Uterus (tissue), 4 donors: Measurements from ENCODE around the gene ARID4B. TPM values are rescaled to one million over a fixed set of nuclear protein-coding genes. Genes with fewer than 3 reads are reported as not detected.
"Not testable (repeated sequence)": the region's sequence is repeated elsewhere in the genome, so short reads cannot be mapped to it uniquely, and the experiment has no call there.

Source experiments
- DNase-seq, 2 donors: peaks; one replicate each; pipeline ENCODE4 v3.0.0-alpha.2; 2019 to 2020
- H3K27ac ChIP-seq, 2 donors: fragments of 200-600 bp; sonication (generic); 1 replicate in 1 of 2; 2 replicates in 1 of 2; pipeline ENCODE4 v1.5.1; 2016 to 2018
- H3K27me3 ChIP-seq, 2 donors: fragments of 200-600 bp; sonication (generic); one replicate each; pipeline ENCODE4 v1.5.1; 2018 to 2019; ENCODE audit warnings: control low read depth in 1 of 2
- H3K36me3 ChIP-seq, 2 donors: fragments of 200-600 bp; sonication (generic); one replicate each; pipeline ENCODE4 v1.5.1; 2019; ENCODE audit warnings: control low read depth in 1 of 2
- H3K4me1 ChIP-seq, 2 donors: fragments of 200-600 bp; sonication (generic); one replicate each; pipeline ENCODE4 v1.5.1; 2018 to 2019; ENCODE audit warnings: control low read depth in 1 of 2
- H3K4me3 ChIP-seq, 2 donors: fragments of 200-600 bp; sonication (generic); 1 replicate in 1 of 2; 2 replicates in 1 of 2; pipeline ENCODE4 v1.5.1; 2018 to 2019; ENCODE audit warnings: mild to moderate bottlenecking in 1 of 2
- H3K9me3 ChIP-seq, 2 donors: fragments of 200-600 bp; sonication (generic); one replicate each; pipeline ENCODE4 v1.5.1; 2019; ENCODE audit warnings: control low read depth in 1 of 2
- POLR2A ChIP-seq, 2 donors: fragments of 450-650 bp; IDR thresholded peaks; one replicate each; pipeline ENCODE4 v1.6.1; 2016; ENCODE audit warnings: antibody characterized with exemption in 2 of 2, mild to moderate bottlenecking in 1 of 2, moderate library complexity in 1 of 2
- intact Hi-C: fragments of 100-400 bp; cut with DNase I; formaldehyde crosslinking; loops from one replicate; pipeline ENCODE4 v1.15.1; 2023; ENCODE audit warnings: low total_unique reads
- total RNA-seq, 4 donors: library from RNA; depleted of rRNA in 3 of 4; stranded (reverse); fragments of >200 nt in 3 of 4; gene quantifications; one replicate each; pipeline versions ENCODE4 v1.1.0 to v1.2.4, GENCODE V29; 2014 to 2023
- TF ChIP-seq, protein P1 (sequence below), 4 experiments: fragments of 200-600 bp in 2 of 4; fragments of 450-650 bp in 2 of 4; sonication (generic) in 2 of 4; IDR thresholded peaks; one replicate each; pipeline ENCODE4 v1.5.1; 2016 to 2019; ENCODE audit warnings: antibody characterized with exemption in 4 of 4, mild to moderate bottlenecking in 2 of 4, moderate library complexity in 1 of 4
- donor health status: DM: yes; HTN: yes; CAD: no.

The ARID4B gene
- total RNA-seq, 4 donors from 2014 or later, result 21.0 to 69.4 (median 50.4) TPM

DNA sequence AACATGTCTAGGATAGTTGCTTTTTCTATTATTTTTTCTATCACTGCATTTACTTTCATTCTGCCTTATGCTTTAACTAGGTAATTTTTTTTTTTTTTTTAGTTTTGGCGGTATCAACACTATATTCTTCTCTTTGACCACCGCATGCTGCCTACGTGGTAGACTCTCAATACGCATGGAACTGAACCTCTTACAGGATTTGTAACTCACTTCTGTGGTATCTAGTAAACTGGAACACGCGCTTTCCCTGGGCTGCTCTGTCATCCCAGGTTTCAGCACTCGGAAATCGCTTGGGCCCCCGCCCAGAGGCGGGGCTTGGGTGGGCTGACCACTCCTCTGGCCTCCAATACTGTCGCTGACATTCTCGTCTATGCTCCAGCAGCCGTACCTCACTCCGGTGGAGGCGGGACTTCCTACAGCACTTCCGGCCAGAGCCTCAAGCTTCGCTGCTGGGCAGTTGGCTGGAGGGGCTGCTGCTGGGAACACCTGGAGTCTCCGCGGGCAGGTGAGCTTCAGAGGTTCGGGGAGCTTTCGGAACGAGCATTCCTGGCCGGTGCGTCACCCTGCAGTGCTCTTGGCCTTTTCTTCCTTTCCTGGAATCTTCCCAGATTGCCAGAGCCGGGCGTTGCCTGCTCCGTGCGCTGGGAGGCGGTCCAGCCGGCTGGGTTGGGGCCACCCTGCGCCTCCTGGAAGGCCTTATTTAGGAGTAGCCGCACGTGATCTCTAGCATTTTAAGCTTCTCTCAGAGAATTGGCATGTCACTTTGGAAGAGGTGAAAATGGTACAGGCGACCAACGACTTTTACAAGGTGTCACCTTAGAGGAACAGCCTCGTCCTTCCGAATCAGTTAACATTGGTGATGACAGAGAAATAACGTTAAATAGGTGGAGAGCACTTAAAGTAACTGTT, 39.3 kb upstream of the ARID4B start, which contains the start of gene TBCE:
TBCE (plus strand) TSS at position 428 of the 909 bp plus-strand sequence. CDS start 12,623 bp downstream, outside the sequence.
- H3K36me3 ChIP-seq, result no peaks in the 10 kb centered on the region
- intact Hi-C loops, result no loop called here
- peak within 1 kb of the TSS; percentile 78 to 82 for H3K27ac ChIP-seq
- H3K9me3 ChIP-seq, result no peaks in the 10 kb centered on the region
- DNase-seq, result peak; percentile 97 to 98
- TF ChIP-seq, protein P1, sequence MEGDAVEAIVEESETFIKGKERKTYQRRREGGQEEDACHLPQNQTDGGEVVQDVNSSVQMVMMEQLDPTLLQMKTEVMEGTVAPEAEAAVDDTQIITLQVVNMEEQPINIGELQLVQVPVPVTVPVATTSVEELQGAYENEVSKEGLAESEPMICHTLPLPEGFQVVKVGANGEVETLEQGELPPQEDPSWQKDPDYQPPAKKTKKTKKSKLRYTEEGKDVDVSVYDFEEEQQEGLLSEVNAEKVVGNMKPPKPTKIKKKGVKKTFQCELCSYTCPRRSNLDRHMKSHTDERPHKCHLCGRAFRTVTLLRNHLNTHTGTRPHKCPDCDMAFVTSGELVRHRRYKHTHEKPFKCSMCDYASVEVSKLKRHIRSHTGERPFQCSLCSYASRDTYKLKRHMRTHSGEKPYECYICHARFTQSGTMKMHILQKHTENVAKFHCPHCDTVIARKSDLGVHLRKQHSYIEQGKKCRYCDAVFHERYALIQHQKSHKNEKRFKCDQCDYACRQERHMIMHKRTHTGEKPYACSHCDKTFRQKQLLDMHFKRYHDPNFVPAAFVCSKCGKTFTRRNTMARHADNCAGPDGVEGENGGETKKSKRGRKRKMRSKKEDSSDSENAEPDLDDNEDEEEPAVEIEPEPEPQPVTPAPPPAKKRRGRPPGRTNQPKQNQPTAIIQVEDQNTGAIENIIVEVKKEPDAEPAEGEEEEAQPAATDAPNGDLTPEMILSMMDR (IDR thresholded peaks at IDR 0.05), result peak in 2 of 4 experiments; percentile 9 to 15
- TF ChIP-seq POLR2A (IDR thresholded peaks at IDR 0.05), result peak; percentile 60 to 75
- peak within 1 kb of the TSS; percentile 83 to 95 for H3K4me3 ChIP-seq
- H3K27me3 ChIP-seq, result no peaks in the 10 kb centered on the region
- no peaks in the 10 kb centered on the region for H3K4me1 ChIP-seq

DNA sequence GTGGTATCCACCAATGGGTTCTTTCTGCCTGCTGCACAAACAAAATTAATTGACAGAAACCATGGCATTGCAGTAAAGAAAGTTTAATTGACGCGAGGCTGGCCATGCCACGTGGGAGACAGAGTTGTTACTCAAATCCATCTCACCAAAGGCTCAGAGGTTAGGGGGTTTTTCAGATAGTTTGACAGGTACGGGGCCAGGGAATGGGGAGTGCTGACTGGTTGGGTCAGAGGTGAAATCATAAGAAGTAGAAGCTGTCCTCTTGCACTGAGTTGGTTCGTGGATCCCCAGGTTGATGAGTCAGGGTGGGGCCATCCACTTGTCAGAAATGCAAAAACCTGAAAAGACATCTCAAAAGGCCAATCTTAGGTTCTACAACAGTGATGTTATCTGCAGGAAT, 38.3 kb upstream of the ARID4B start:
- intact Hi-C loops, result no loop called here
- Histone ChIP-seq H3K4me1 (no peaks in the 10 kb centered on the region), H3K27ac (peak overlapping the region in 1 of 2 donors; percentile 78), H3K27me3 (no peaks in the 10 kb centered on the region), H3K36me3 (no peaks in the 10 kb centered on the region), H3K9me3 (no peaks in the 10 kb centered on the region), H3K4me3 (no peak overlapping the region)
- no peak for DNase-seq
- no peak for TF ChIP-seq POLR2A (IDR thresholded peaks at IDR 0.05)
- TF ChIP-seq, protein P1 (IDR thresholded peaks at IDR 0.05), result no peak

DNA sequence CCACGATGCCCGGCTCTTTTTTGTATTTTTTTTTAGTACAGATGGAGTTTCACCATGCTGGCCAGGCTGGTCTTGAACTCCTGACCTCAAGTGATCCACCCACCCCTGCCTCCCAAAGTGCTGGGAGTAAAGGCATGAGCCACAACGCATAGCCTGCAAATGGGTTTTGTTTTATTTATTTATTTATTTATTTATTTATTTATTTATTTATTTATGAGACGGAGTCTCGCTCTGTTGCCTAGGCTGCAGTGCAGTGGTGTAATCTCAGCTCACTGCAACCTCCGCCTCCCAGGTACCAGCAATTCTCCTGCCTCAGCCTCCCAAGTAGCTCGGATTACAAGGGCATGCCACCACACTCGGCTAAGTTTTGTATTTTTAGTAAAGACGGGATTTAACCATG, 36.2 kb upstream of the ARID4B start:
- intact Hi-C loops, DNase-seq, H3K9me3 ChIP-seq, H3K4me3 ChIP-seq, H3K4me1 ChIP-seq, H3K27me3 ChIP-seq, H3K27ac ChIP-seq, H3K36me3 ChIP-seq: not testable (repeated sequence)

DNA sequence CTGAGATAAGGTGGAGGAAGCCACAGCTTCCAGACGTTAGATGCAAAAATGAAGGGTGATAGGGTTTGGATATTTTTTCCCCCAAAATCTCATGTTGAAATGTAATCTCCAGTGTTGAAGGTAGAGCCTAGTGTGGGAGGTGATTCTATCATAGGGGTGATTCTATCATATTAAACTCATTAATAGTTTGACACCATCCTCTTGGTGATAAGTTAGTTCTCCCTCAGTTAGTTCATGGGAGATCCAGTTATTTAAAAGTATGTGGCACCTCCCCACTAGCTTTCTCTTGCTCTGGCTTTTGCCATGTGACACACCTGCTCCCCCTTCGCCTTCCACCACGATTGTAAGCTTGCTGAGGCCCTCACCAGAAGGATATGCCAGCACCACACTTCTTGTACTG, 30.9 kb upstream of the ARID4B start:
- TF ChIP-seq, protein P1 (IDR thresholded peaks at IDR 0.05), result no peak
- DNase-seq, result no peak
- intact Hi-C loops, result no loop called here
- H3K4me3 ChIP-seq, result no peak overlapping the region
- no peaks in the 10 kb centered on the region for H3K4me1 ChIP-seq
- no peak overlapping the region for H3K27ac ChIP-seq
- H3K9me3 ChIP-seq, result no peaks in the 10 kb centered on the region
- no peaks in the 10 kb centered on the region for H3K27me3 ChIP-seq
- H3K36me3 ChIP-seq, result no peaks in the 10 kb centered on the region

DNA sequence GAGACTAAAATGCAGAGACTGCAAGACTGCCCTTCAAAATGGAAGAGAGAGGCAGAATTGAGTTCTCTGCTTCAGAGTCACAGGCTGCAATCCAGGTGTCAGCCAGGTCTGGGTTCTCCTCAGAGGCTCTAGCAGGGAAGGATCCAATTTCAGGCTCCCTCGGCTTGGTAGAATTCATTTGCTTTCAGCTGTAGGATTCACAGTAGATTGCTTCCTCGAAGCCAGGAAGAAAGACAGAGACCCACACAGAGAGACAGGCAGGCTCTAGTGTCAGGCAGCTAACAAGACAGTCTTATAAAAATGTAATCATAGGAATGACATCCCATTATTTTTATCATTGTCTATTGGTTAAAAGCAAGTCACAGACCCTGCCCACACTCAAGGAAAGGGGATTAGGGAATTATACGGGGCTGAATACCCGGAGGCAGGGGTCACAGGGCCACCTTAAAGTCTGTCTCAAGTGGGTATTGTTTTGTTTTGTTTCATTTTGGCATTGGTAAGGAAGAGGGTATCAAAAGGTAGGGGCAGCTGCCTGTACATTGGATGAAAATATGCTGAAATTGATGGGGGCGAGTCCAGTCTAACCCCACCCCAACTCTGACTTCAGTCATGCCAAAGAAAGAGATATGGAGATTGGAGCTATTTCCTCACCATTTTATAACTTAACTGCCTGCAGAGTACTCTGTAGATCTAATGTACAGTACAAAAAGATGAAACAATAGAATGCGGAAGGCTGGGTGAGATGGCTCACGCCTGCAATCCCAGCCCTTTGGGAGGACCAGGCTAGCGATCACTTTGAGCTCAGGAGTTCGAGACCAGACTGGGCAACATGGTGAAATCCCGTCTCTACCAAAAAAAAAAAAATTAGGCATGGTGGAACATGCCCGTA, 29.8 kb upstream of the ARID4B start:
- Histone ChIP-seq H3K36me3 (no peaks in the 10 kb centered on the region), H3K27me3 (no peaks in the 10 kb centered on the region), H3K9me3 (no peaks in the 10 kb centered on the region), H3K4me3 (no peak overlapping the region), H3K27ac (no peak overlapping the region), H3K4me1 (no peaks in the 10 kb centered on the region)
- TF ChIP-seq POLR2A (IDR thresholded peaks at IDR 0.05), result no peak
- TF ChIP-seq, protein P1 (IDR thresholded peaks at IDR 0.05), result no peak
- no peak for DNase-seq
- intact Hi-C loops, result no loop called here
